Measurements from ENCODE around the gene RBBP5.

RBBP5 gene

GRCh38 chr1:205150651-205151428 is 29.1 kb upstream of the RBBP5 start:
- Histone ChIP-seq H3K4me1 (ENCODE audit: control insufficient read depth, insufficient read depth, low read length) (no peaks in the 10 kb centered on the region), H3K9me3 (ENCODE audit: control insufficient read depth, insufficient read depth, low read length) (peaks cover 2% of the 10 kb centered on the region), H3K36me3 (ENCODE audit: control insufficient read depth, insufficient read depth, low read length) (peaks cover 49% of the 10 kb centered on the region), H3K27me3 (ENCODE audit: control insufficient read depth, insufficient read depth, low read length) (no peaks in the 10 kb centered on the region), H3K9ac (ENCODE audit: low read depth, low read length) (no peak overlapping the region), H3K4me3 (ENCODE audit: low read depth, low read length) (no peak overlapping the region), H3K27ac (ENCODE audit: low read depth, low read length) (no peak overlapping the region)

- no peak overlapping the region for H3K9ac ChIP-seq (ENCODE audit: low read depth, low read length)
- no peak overlapping the region for H3K4me3 ChIP-seq (ENCODE audit: low read depth, low read length)
- peaks cover 27% of the 10 kb centered on the region for H3K36me3 ChIP-seq (ENCODE audit: control insufficient read depth, insufficient read depth, low read length)
- no peaks in the 10 kb centered on the region for H3K9me3 ChIP-seq (ENCODE audit: control insufficient read depth, insufficient read depth, low read length)
- no peaks in the 10 kb centered on the region for H3K27me3 ChIP-seq (ENCODE audit: control insufficient read depth, insufficient read depth, low read length)
- peaks cover 8% of the 10 kb centered on the region; the same call in 1 of the 2 replicates for H3K4me1 ChIP-seq (ENCODE audit: control insufficient read depth, insufficient read depth, low read length)
- H3K27ac ChIP-seq (ENCODE audit: low read depth, low read length): peak overlapping the region; percentile 35
Observed at GRCh38 chr1:205147191-205147835, 25.5 kb upstream of the RBBP5 start.

- no peaks in the 10 kb centered on the region for H3K9me3 ChIP-seq (ENCODE audit: control insufficient read depth, insufficient read depth, low read length)
- no peak overlapping the region for H3K27ac ChIP-seq (ENCODE audit: low read depth, low read length)
- no peak overlapping the region for H3K4me3 ChIP-seq (ENCODE audit: low read depth, low read length)
- H3K36me3 ChIP-seq (ENCODE audit: control insufficient read depth, insufficient read depth, low read length): peaks cover 19% of the 10 kb centered on the region
- H3K4me1 ChIP-seq (ENCODE audit: control insufficient read depth, insufficient read depth, low read length): peaks cover 8% of the 10 kb centered on the region; the same call in 1 of the 2 replicates
- no peaks in the 10 kb centered on the region for H3K27me3 ChIP-seq (ENCODE audit: control insufficient read depth, insufficient read depth, low read length)
- H3K9ac ChIP-seq (ENCODE audit: low read depth, low read length): no peak overlapping the region
Observed at GRCh38 chr1:205144751-205145150, 23.0 kb upstream of the RBBP5 start.

- Histone ChIP-seq H3K4me1 (ENCODE audit: control insufficient read depth, insufficient read depth, low read length) (peaks cover 8% of the 10 kb centered on the region; the same call in 1 of the 2 replicates), H3K4me3 (ENCODE audit: low read depth, low read length) (no peak overlapping the region), H3K9ac (ENCODE audit: low read depth, low read length) (no peak overlapping the region), H3K9me3 (ENCODE audit: control insufficient read depth, insufficient read depth, low read length) (no peaks in the 10 kb centered on the region), H3K27ac (ENCODE audit: low read depth, low read length) (no peak overlapping the region), H3K36me3 (ENCODE audit: control insufficient read depth, insufficient read depth, low read length) (peaks cover 19% of the 10 kb centered on the region), H3K27me3 (ENCODE audit: control insufficient read depth, insufficient read depth, low read length) (no peaks in the 10 kb centered on the region)
Observed at GRCh38 chr1:205144046-205144720, 22.4 kb upstream of the RBBP5 start.

GRCh38 chr1:205142102-205142469 is 20.3 kb upstream of the RBBP5 start:
- H3K9ac ChIP-seq (ENCODE audit: low read depth, low read length): no peak overlapping the region

GRCh38 chr1:205141236-205142101 is 19.7 kb upstream of the RBBP5 start:
- Histone ChIP-seq H3K27ac (ENCODE audit: low read depth, low read length) (no peak overlapping the region), H3K9me3 (ENCODE audit: control insufficient read depth, insufficient read depth, low read length) (peaks cover 2% of the 10 kb centered on the region; the same call in 1 of the 2 replicates), H3K4me1 (ENCODE audit: control insufficient read depth, insufficient read depth, low read length) (peaks cover 8% of the 10 kb centered on the region; the same call in 1 of the 2 replicates), H3K4me3 (ENCODE audit: low read depth, low read length) (no peak overlapping the region), H3K9ac (ENCODE audit: low read depth, low read length) (no peak overlapping the region), H3K27me3 (ENCODE audit: control insufficient read depth, insufficient read depth, low read length) (no peaks in the 10 kb centered on the region), H3K36me3 (ENCODE audit: control insufficient read depth, insufficient read depth, low read length) (no peaks in the 10 kb centered on the region; the same call in 1 of the 2 replicates)

More at GRCh38 chr1:205142102-205142469, 20.3 kb upstream of the RBBP5 start:
- peaks cover 4% of the 10 kb centered on the region for H3K36me3 ChIP-seq (ENCODE audit: control insufficient read depth, insufficient read depth, low read length)
- H3K4me1 ChIP-seq (ENCODE audit: control insufficient read depth, insufficient read depth, low read length): peaks cover 8% of the 10 kb centered on the region; the same call in 1 of the 2 replicates
- H3K27ac ChIP-seq (ENCODE audit: low read depth, low read length): no peak overlapping the region
- no peak overlapping the region for H3K4me3 ChIP-seq (ENCODE audit: low read depth, low read length)
- peaks cover 2% of the 10 kb centered on the region; the same call in 1 of the 2 replicates for H3K9me3 ChIP-seq (ENCODE audit: control insufficient read depth, insufficient read depth, low read length)
- no peaks in the 10 kb centered on the region for H3K27me3 ChIP-seq (ENCODE audit: control insufficient read depth, insufficient read depth, low read length)

- no peak overlapping the region for H3K27ac ChIP-seq (ENCODE audit: low read depth, low read length)
- H3K4me3 ChIP-seq (ENCODE audit: low read depth, low read length): no peak overlapping the region
- no peaks in the 10 kb centered on the region for H3K27me3 ChIP-seq (ENCODE audit: control insufficient read depth, insufficient read depth, low read length)
- H3K36me3 ChIP-seq (ENCODE audit: control insufficient read depth, insufficient read depth, low read length): no peaks in the 10 kb centered on the region
- H3K9me3 ChIP-seq (ENCODE audit: control insufficient read depth, insufficient read depth, low read length): peaks cover 2% of the 10 kb centered on the region; the same call in 1 of the 2 replicates
- no peak overlapping the region for H3K9ac ChIP-seq (ENCODE audit: low read depth, low read length)
- H3K4me1 ChIP-seq (ENCODE audit: control insufficient read depth, insufficient read depth, low read length): peaks cover 7% of the 10 kb centered on the region; the same call in 1 of the 2 replicates
Observed at GRCh38 chr1:205140113-205140512, 18.3 kb upstream of the RBBP5 start.

GRCh38 chr1:205137901-205138300 is 16.1 kb upstream of the RBBP5 start:
- Histone ChIP-seq H3K36me3 (ENCODE audit: control insufficient read depth, insufficient read depth, low read length) (no peaks in the 10 kb centered on the region), H3K9ac (ENCODE audit: low read depth, low read length) (no peak overlapping the region), H3K4me1 (ENCODE audit: control insufficient read depth, insufficient read depth, low read length) (no peaks in the 10 kb centered on the region), H3K27me3 (ENCODE audit: control insufficient read depth, insufficient read depth, low read length) (no peaks in the 10 kb centered on the region), H3K4me3 (ENCODE audit: low read depth, low read length) (no peak overlapping the region), H3K9me3 (ENCODE audit: control insufficient read depth, insufficient read depth, low read length) (peaks cover 2% of the 10 kb centered on the region; the same call in 1 of the 2 replicates), H3K27ac (ENCODE audit: low read depth, low read length) (peak overlapping the region; percentile 59)

GRCh38 chr1:205133287-205133686 is 11.5 kb upstream of the RBBP5 start:
- no peaks in the 10 kb centered on the region for H3K36me3 ChIP-seq (ENCODE audit: control insufficient read depth, insufficient read depth, low read length)

GRCh38 chr1:205129447-205130029 is 7.8 kb upstream of the RBBP5 start:
- H3K9ac ChIP-seq (ENCODE audit: low read depth, low read length): no peak overlapping the region

More at GRCh38 chr1:205133287-205133686, 11.5 kb upstream of the RBBP5 start:
- Histone ChIP-seq H3K4me1 (ENCODE audit: control insufficient read depth, insufficient read depth, low read length) (no peaks in the 10 kb centered on the region), H3K27ac (ENCODE audit: low read depth, low read length) (no peak overlapping the region), H3K27me3 (ENCODE audit: control insufficient read depth, insufficient read depth, low read length) (no peaks in the 10 kb centered on the region), H3K9me3 (ENCODE audit: control insufficient read depth, insufficient read depth, low read length) (no peaks in the 10 kb centered on the region), H3K9ac (ENCODE audit: low read depth, low read length) (no peak overlapping the region), H3K4me3 (ENCODE audit: low read depth, low read length) (no peak overlapping the region)

More at GRCh38 chr1:205129447-205130029, 7.8 kb upstream of the RBBP5 start:
- no peak overlapping the region for H3K27ac ChIP-seq (ENCODE audit: low read depth, low read length)
- no peaks in the 10 kb centered on the region for H3K27me3 ChIP-seq (ENCODE audit: control insufficient read depth, insufficient read depth, low read length)
- no peaks in the 10 kb centered on the region for H3K4me1 ChIP-seq (ENCODE audit: control insufficient read depth, insufficient read depth, low read length)
- H3K4me3 ChIP-seq (ENCODE audit: low read depth, low read length): no peak overlapping the region
- no peaks in the 10 kb centered on the region for H3K36me3 ChIP-seq (ENCODE audit: control insufficient read depth, insufficient read depth, low read length)
- H3K9me3 ChIP-seq (ENCODE audit: control insufficient read depth, insufficient read depth, low read length): no peaks in the 10 kb centered on the region

Data from HUES48 (cell line).